Measurements from ENCODE around the gene ZNF407. TPM values are rescaled to one million over a fixed set of nuclear protein-coding genes. Genes with fewer than 3 reads are reported as not detected.
A peak's percentile ranks its signal among the peaks of the same experiment; 100 is the strongest.

ZNF407 gene
- total and polyA plus RNA-seq, 12 donors = 2.5 to 20.2 (median 8.4) TPM

GRCh38 chr18:74582642-74583041, 15.0 kb upstream of the ZNF407 start:
- H3K27ac ChIP-seq = no peak overlapping the region
- WGBS, 4 donors = 30 to 38% (median 37%) methylated on average over 6 of the region's 6 CpGs
- no peak for DNase-seq
- H3K27me3 ChIP-seq = peaks cover 11% of the 10 kb centered on the region
- H3K4me3 ChIP-seq = no peak overlapping the region
- H3K9me3 ChIP-seq (replicated peaks in 1 of 3) = no peaks in the 10 kb centered on the region
- TF ChIP-seq POLR2A (IDR thresholded peaks at IDR 0.05) (no peak), CTCF (IDR thresholded peaks at IDR 0.05) (no peak)
- no peaks in the 10 kb centered on the region for H3K36me3 ChIP-seq (replicated peaks in 1 of 2)
- H3K4me1 ChIP-seq (replicated peaks in 1 of 2) = no peaks in the 10 kb centered on the region
- intact Hi-C loops (cut with DNase I) = no loop called here

GRCh38 chr18:74587441-74587840, 10.2 kb upstream of the ZNF407 start:
- Histone ChIP-seq H3K4me1 (replicated peaks in 1 of 2) (no peaks in the 10 kb centered on the region), H3K9me3 (replicated peaks in 1 of 3) (no peaks in the 10 kb centered on the region), H3K27me3 (peaks cover 8% of the 10 kb centered on the region), H3K27ac (no peak overlapping the region), H3K4me3 (no peak overlapping the region), H3K36me3 (replicated peaks in 1 of 2) (no peaks in the 10 kb centered on the region)
- WGBS, 4 donors = 70 to 78% (median 74%) methylated on average over 8 of the region's 8 CpGs
- TF ChIP-seq CTCF (IDR thresholded peaks at IDR 0.05) = no peak
- no peak for TF ChIP-seq POLR2A (IDR thresholded peaks at IDR 0.05)
- intact Hi-C loops (cut with DNase I) = no loop called here
- peak in 1 of 7 donors; percentile 35 for DNase-seq

GRCh38 chr18:74589021-74589420, 8.6 kb upstream of the ZNF407 start:
- peak in 2 of 7 donors; percentile 13 to 49 for DNase-seq
- Histone ChIP-seq H3K4me3 (no peak overlapping the region), H3K4me1 (replicated peaks in 1 of 2) (no peaks in the 10 kb centered on the region), H3K9me3 (replicated peaks in 1 of 3) (no peaks in the 10 kb centered on the region), H3K27me3 (peaks cover 8% of the 10 kb centered on the region), H3K36me3 (replicated peaks in 1 of 2) (no peaks in the 10 kb centered on the region), H3K27ac (no peak overlapping the region)
- WGBS, 4 donors = 51 to 71% (median 58%) methylated on average over 6 of the region's 6 CpGs
- TF ChIP-seq POLR2A (IDR thresholded peaks at IDR 0.05) (no peak), CTCF (IDR thresholded peaks at IDR 0.05) (no peak)
- intact Hi-C loops (cut with DNase I) = no loop called here

- intact Hi-C loops (cut with DNase I) = loop anchor here in 1 of 2 donors (10.0 kb wide), 1 partner anchor 95 kb away; the partner anchor contains the start of gene CNDP2
- TF ChIP-seq POLR2A (IDR thresholded peaks at IDR 0.05) (no peak), CTCF (IDR thresholded peaks at IDR 0.05) (no peak)
- WGBS, 4 donors = 70 to 86% (median 80%) methylated on average over 3 of the region's 3 CpGs
Measured at GRCh38 chr18:74589811-74590210, 7.9 kb upstream of the ZNF407 start.

More at GRCh38 chr18:74589811-74590210, 7.9 kb upstream of the ZNF407 start:
- Histone ChIP-seq H3K4me3 (no peak overlapping the region), H3K4me1 (replicated peaks in 1 of 2) (no peaks in the 10 kb centered on the region), H3K36me3 (replicated peaks in 1 of 2) (no peaks in the 10 kb centered on the region), H3K27ac (no peak overlapping the region), H3K27me3 (peaks cover 5% of the 10 kb centered on the region), H3K9me3 (replicated peaks in 1 of 3) (no peaks in the 10 kb centered on the region)
- DNase-seq = no peak

All from adrenal gland (tissue), 12 donors.